HG03060 (cell line): Measurements from ENCODE around the gene SFMBT2.
"Not testable (repeated sequence)": the region's sequence is repeated elsewhere in the genome, so short reads cannot be mapped to it uniquely, and the experiment has no call there.

Experiments
- ATAC-seq: cut with Tn5 transposase; IDR thresholded peaks from one replicate; pipeline ENCODE4 v1.9.1; 2021; ENCODE audit warnings: low read depth, moderate number of reproducible peaks; ENCODE audit not compliant: unreplicated experiment

Gene SFMBT2

DNA sequence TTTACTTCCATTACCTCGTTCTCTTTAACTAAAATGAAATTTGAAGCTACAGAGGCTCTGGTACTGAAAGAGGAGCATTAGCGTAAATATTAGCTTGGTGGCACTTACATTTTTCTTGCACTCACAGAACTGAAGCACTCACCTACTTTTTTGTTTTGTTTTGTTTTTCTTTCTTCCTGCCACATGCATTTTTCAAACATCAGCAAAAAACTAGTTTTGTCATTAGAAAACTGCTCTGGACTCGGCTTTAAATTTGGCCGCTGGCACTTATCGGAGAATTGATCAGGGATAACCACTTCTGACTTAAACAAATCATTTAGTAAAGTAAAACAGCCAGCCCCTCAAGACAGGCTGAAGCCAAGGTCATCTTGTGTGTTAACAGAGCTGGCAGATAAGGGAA lies 216.3 kb downstream of the SFMBT2 start:
- ATAC-seq: no peak

- no peak for ATAC-seq
Measured at GRCh38 chr10:7193369-7193768, 217.5 kb downstream of the SFMBT2 start.

GRCh38 chr10:7192831-7193361 lies 217.9 kb downstream of the SFMBT2 start:
- no peak for ATAC-seq

GRCh38 chr10:7192061-7192460 lies 218.8 kb downstream of the SFMBT2 start:
- no peak for ATAC-seq

DNA sequence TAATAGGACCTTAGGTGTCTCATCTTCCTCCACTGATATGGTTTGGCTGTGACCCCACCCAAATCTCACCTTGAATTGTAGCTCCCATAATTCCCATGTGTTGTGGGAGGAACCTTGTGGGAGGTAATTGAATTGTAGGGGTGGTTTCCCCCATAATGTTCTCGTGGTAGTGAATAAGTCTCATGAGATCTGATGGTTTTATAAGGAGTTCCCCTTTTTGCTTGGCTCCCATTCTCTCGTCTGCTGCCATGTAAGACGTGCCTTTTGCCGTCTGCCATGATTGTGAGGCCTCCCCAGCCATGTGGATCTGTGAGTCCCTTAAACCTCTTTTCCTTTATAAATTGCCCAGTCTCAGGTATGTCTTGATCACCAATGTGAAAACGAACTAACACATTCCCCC lies 220.1 kb downstream of the SFMBT2 start:
- not testable (repeated sequence) for ATAC-seq

GRCh38 chr10:7189909-7190308 lies 220.9 kb downstream of the SFMBT2 start:
- no peak for ATAC-seq

GRCh38 chr10:7188456-7189050 lies 222.3 kb downstream of the SFMBT2 start:
- no peak for ATAC-seq

GRCh38 chr10:7186387-7187018 lies 224.3 kb downstream of the SFMBT2 start:
- no peak for ATAC-seq

DNA sequence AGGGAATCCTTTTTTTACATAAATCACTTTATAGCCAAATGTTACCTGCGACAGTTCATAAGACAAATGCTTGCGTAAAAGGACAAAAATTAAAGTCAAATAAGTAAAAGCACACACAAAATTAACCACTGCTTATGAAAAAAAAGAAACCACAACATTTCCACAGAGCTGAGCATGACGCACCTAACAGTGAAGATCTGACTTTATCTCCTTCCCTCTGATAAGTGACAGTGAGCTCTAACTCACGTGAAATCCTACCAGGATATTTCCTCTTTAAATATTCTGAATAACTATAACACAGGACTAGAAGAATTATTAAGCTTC lies 225.5 kb downstream of the SFMBT2 start:
- ATAC-seq: no peak

GRCh38 chr10:7184660-7185366 lies 226.0 kb downstream of the SFMBT2 start:
- no peak for ATAC-seq

DNA sequence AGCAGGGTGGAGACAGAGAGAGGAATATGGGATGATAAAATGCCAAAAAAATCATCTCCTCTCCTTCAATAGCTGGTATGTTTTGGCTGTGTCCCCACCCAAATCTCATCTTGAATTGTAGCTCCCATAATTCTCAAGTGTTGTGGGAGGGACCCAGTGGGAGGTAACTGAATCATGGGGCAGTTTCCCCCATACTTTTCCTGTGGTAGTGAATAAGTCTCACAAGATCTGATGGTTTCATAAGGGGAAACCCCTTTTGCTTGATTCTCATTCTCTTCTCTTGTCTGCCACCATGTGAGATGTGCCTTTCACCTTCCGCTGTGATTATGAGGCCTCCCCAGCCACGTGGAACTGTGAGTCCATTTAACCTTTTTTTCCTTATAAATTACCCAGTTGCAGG lies 226.7 kb downstream of the SFMBT2 start:
- ATAC-seq: not testable (repeated sequence)

DNA sequence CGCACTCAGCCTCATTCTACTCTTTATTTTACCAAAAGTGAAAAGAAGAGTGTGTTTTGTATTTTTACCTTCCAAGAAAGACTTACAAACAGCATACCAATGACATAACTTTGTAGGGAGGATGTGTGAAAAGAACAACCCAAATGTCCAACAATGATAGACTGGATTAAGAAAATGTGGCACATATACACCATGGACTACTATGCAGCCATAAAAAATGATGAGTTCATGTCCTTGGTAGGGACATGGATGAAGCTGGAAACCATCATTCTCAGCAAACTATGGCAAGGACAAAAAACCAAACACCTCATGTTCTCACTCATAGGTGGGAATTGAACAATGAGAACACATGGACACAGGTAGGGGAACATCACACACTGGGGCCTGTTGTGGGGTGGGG lies 228.5 kb downstream of the SFMBT2 start:
- not testable (repeated sequence) for ATAC-seq

DNA sequence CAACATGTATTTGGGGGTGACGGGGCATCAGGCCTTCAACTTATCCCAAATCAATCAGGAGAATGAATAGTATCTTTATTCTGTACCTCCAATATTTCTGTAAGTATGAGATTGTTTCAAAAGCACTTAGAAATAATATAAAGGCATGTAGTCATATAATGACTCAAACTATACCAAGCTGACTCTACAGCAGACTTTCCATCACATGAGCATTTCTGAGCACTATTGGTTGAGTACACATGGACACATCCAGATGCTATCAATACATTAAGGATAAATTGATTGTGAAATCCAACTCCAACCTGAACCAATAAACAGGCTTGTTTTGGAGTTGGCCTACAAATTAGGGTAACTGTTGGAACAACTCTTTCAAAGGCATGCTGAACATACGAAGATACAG lies 229.4 kb downstream of the SFMBT2 start:
- no peak for ATAC-seq

DNA sequence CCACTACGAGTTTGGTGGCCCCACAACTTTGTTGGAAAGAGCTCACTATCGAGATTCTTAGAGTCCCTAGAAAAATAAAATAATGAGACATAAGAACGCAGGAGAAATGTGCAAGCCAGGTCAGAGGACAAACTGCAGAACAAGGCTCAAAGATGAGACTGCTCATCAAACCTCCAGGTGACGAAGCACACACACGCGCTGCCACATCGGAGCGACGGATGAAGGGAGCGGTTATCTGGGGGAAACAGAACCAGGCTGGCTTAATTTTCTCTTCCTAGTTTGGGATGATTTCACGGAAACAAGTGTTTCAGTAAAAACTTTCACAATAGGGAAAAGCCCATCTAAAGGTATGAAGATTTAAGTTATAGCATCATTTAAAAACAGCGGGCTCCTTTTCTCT lies 231.3 kb downstream of the SFMBT2 start:
- ATAC-seq: no peak

DNA sequence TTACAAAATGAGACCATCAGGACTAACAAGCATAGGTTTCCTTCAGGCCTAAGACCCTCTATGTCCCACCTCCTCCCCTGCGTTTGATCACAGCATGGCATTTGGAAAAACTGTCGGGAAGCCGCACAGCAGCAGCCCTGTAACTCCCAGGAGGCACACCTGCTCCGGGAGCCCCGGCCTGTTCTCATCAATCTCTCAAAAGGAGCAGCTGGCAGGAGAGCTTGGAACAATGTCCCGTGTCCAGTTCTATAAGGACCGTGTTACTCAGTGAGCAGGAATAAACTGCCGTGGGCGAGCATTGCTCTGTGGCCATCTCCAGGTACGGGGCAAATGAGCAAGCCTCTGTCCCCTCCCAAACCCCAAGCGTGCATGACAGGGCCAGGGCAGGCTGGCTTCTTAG lies 236.9 kb downstream of the SFMBT2 start:
- no peak for ATAC-seq

GRCh38 chr10:7171825-7172224 lies 239.0 kb downstream of the SFMBT2 start:
- ATAC-seq: no peak

- no peak for ATAC-seq
Measured at GRCh38 chr10:7170626-7171322, 240.1 kb downstream of the SFMBT2 start.

- no peak for ATAC-seq
Measured at GRCh38 chr10:7168414-7168813, 242.4 kb downstream of the SFMBT2 start.

DNA sequence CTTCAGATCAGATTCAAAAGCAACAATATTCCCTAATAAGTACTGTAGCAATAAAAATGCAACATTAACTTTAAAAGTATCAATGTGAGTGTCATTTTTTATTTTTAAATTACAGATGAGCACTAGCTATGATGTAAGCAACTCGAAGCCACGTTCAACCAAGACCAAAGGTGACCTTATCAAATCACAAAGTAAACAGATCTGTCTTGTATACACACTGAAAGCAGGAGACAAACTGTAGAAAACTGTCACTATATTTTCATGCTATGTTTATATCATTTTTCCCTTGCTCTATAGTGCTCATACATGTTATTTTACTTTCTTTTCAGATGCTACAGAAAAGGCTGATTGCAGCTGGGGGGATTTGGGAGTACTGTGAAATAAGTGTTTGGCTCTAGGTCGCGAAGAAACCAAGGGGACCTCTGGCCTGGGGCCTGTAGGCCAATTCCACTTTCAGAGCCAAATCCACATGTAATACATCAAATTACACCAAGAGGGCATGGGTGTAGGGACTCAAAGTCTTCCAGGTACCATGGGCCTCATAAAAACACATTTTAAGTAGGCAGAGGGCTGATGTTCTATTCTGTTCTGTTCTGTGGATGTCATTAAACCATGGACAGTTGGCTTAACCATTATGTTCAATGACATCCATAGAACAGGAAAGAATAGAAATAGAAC lies 245.2 kb downstream of the SFMBT2 start:
- no peak for ATAC-seq

DNA sequence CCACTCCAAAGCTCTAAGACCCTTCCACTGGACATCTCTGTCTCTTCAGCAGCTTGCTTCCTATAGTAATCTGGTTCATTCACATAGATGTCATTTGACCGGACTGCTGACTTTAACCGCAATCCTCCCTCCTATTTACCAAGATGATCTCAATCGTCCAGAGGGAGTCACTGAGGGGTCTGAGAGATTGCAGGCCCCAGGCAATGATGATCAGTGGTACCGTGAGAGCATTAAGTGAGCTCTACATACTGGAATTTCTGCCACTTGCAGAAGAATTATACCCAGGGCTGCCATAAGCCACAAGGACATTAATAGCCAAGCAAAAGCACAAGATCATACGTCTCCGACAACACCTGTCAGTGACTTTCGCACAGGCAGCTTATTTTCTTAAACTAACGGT lies 245.9 kb downstream of the SFMBT2 start:
- no peak for ATAC-seq

DNA sequence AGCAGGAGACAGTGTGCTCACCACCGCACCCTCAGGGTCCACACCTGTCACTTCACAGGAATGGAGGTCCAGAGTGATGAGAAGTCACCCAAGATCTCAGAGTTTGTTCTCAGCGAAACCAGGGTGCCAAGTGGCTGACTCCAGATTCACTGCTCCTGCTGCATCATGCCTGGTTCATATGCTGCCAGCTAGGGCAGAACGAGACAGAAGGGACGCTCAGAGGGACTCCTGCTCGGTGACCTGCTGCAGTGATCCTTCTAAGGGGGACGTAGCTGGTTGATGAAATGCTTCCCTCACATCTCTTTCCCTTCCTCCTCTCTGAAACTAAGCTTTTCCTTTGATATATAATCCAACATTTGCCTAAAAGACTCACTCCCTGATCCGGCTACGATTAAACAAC lies 248.5 kb downstream of the SFMBT2 start:
- no peak for ATAC-seq
